HL-60 (cell line): ENCODE measurements around the gene DCHS2.

Source experiments
- GABPA ChIP-seq: IDR thresholded peaks from 2 replicates; pipeline ENCODE4 v1.6.1; 2012; ENCODE audit warnings: low read depth
- REST ChIP-seq: IDR thresholded peaks from 2 replicates; pipeline ENCODE4 v1.6.1; 2012; ENCODE audit warnings: low read depth; ENCODE audit not compliant: insufficient replicate concordance
- TF ChIP-seq, protein P1 (sequence below): IDR thresholded peaks from one replicate; pipeline ENCODE4 v1.5.1; 2011; ENCODE audit warnings: low read length, control low read depth, inconsistent platforms; ENCODE audit not compliant: insufficient read depth

DNA sequence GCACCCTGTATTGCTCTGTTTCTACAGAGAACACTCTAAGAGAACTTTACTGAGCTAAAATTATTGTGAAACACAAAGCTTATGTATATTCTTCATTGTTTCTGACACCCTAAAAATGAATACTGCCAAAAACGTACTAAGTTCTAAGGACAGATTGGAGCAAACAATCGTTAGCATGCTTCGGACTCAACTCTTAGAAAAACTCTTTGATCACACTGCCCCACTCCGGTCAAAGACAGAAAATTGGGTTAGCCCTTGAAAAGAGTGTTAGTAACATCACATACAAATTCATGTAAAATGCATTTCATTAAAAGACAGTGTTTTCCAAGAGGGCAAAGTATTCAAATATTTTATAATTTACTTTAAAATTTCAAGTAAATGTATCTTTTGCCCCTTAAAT is 177.4 kb downstream of the DCHS2 start:
- TF ChIP-seq, protein P1, sequence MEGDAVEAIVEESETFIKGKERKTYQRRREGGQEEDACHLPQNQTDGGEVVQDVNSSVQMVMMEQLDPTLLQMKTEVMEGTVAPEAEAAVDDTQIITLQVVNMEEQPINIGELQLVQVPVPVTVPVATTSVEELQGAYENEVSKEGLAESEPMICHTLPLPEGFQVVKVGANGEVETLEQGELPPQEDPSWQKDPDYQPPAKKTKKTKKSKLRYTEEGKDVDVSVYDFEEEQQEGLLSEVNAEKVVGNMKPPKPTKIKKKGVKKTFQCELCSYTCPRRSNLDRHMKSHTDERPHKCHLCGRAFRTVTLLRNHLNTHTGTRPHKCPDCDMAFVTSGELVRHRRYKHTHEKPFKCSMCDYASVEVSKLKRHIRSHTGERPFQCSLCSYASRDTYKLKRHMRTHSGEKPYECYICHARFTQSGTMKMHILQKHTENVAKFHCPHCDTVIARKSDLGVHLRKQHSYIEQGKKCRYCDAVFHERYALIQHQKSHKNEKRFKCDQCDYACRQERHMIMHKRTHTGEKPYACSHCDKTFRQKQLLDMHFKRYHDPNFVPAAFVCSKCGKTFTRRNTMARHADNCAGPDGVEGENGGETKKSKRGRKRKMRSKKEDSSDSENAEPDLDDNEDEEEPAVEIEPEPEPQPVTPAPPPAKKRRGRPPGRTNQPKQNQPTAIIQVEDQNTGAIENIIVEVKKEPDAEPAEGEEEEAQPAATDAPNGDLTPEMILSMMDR: no peak
- TF ChIP-seq REST: no peak
- no peak for TF ChIP-seq GABPA
